ENCODE results near the gene PPP1R3G. TPM values are rescaled to one million over a fixed set of nuclear protein-coding genes. Genes with fewer than 3 reads are reported as not detected.

PPP1R3G gene
- 1 to 10 TPM; 1.0 to 5.5 TPM for total RNA-seq

DNA sequence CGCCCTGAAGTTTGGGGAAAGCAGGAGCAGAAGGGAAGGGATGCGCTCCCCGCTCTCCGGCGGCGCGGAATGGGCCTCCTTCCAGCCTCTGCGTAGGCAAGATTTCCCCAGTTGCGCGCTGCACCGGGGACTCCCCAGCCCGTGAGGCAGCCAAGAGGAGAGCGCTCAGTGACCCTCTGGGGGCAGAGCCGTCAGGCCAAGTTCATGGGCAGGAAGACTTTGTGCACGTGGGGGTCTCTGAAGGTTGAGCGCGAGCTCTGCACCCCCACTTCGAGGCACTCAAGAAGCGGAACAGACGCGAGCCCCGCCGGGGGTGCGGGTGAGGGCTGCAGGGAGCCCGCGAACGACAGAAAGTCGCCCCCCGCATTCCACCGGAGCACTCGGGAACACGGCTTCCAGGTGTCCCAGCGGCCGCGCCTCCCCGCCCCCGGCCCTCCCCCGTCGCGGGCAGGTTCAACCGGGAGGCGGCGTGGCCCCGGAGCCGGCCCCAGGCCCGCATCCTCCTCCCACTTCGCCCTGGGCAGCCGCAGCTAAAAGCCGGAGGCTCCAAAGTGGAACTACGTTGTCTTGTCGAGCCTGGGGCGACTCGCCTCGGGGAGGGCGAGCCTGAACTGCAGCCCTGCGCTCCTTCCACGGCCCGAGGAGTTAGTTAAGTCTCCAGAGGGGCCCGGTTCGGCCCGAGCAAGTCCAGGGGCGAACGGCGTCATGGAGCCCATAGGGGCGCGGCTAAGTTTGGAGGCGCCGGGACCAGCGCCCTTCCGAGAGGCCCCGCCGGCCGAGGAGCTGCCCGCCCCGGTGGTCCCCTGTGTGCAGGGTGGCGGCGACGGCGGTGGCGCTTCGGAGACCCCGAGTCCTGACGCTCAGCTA is at the start of gene PPP1R3G:
TSS of gene PPP1R3G (plus strand) at position 561 of the 867 bp plus-strand sequence. CDS start at position 706, 145 bp downstream.
- no peaks in the 10 kb centered on the region for H3K4me1 ChIP-seq
- intact Hi-C loops (cut with DNase I) = no loop called here
- H3K4me3 ChIP-seq = peak within 1 kb of the TSS; percentile 67
- H3K27ac ChIP-seq = peak within 1 kb of the TSS; percentile 80
- peak; percentile 56 for DNase-seq
- no peaks in the 10 kb centered on the region for H3K27me3 ChIP-seq
- TF ChIP-seq, protein P1, sequence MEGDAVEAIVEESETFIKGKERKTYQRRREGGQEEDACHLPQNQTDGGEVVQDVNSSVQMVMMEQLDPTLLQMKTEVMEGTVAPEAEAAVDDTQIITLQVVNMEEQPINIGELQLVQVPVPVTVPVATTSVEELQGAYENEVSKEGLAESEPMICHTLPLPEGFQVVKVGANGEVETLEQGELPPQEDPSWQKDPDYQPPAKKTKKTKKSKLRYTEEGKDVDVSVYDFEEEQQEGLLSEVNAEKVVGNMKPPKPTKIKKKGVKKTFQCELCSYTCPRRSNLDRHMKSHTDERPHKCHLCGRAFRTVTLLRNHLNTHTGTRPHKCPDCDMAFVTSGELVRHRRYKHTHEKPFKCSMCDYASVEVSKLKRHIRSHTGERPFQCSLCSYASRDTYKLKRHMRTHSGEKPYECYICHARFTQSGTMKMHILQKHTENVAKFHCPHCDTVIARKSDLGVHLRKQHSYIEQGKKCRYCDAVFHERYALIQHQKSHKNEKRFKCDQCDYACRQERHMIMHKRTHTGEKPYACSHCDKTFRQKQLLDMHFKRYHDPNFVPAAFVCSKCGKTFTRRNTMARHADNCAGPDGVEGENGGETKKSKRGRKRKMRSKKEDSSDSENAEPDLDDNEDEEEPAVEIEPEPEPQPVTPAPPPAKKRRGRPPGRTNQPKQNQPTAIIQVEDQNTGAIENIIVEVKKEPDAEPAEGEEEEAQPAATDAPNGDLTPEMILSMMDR (IDR thresholded peaks at IDR 0.05) = no peak
- peak within 1 kb of the TSS; percentile 51 to 66 for H3K9ac ChIP-seq (ENCODE audit: low read depth in 2 of 2, low read length in 2 of 2)
- H3K36me3 ChIP-seq = no peaks in the 10 kb centered on the region
- no peaks in the 10 kb centered on the region for H3K9me3 ChIP-seq

DNA sequence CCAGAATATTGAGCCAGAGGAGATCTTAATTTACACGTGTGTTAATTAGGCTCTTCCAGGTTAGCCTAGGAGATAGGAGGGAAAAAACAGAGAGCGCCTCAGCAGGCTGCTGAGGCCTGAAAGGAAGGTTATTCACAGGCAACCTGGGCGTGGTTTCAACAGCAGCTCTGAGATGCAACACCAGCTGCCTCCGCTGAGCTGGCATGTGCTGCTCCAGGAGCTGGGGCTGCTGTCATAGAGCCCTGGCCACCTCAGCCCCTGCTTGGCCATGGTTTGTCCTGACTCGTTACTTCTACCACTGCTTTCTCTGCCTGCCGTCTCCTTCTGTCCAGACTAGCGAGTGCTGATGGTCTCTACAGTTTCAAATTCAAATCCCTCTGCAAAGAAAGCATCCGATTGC is 48.9 kb upstream of the PPP1R3G start:
- Histone ChIP-seq H3K9ac (ENCODE audit: low read depth in 2 of 2, low read length in 2 of 2) (no peak overlapping the region), H3K27ac (no peak overlapping the region), H3K27me3 (no peaks in the 10 kb centered on the region), H3K9me3 (no peaks in the 10 kb centered on the region), H3K36me3 (no peaks in the 10 kb centered on the region), H3K4me3 (no peak overlapping the region), H3K4me1 (no peaks in the 10 kb centered on the region)
- DNase-seq = peak; percentile 52
- TF ChIP-seq, protein P1 (IDR thresholded peaks at IDR 0.05) = no peak
- intact Hi-C loops (cut with DNase I) = no loop called here

DNA sequence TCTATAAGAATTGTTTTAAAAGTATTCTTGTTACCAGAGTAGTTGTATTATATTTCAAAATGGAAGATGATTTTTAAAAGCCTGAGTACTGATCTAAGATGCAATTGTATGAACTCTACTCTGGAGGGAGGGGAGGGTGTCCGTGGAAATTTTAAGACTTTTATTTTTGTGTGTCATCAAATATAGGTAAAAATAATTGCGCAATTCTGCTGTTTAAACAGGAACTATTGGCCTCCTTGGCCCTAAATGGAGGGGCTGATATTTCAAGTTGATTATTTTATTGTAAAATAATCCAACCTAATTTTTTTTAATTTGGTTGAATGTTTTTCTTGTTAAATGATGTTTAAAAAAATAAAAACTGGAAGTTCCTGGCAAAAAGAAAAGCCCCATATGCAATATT is 43.2 kb upstream of the PPP1R3G start:
- no peaks in the 10 kb centered on the region for H3K27me3 ChIP-seq
- no peaks in the 10 kb centered on the region for H3K9me3 ChIP-seq
- TF ChIP-seq, protein P1 (IDR thresholded peaks at IDR 0.05) = no peak
- DNase-seq = no peak
- no peak overlapping the region for H3K27ac ChIP-seq
- no peak overlapping the region for H3K9ac ChIP-seq (ENCODE audit: low read depth in 2 of 2, low read length in 2 of 2)
- intact Hi-C loops (cut with DNase I) = no loop called here
- no peaks in the 10 kb centered on the region for H3K36me3 ChIP-seq
- no peaks in the 10 kb centered on the region for H3K4me1 ChIP-seq
- H3K4me3 ChIP-seq = no peak overlapping the region

DNA sequence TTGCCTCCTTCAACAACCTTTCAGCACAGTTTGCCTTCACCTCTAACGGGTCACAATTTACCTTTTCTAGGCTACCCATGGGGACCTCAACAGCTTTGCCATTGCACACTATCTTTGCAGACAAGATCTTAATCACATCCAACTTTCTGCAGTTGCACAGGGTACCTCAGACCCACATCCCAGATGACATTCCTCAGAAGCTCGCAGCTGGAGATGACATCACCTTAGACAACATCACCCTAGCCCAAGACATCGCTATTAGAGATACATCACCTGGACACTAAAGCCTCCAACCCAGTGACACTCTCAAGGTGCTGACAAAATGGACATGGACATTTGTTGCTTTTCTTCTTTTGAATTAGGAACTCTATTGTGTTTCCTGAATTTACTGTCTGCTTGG is 42.7 kb upstream of the PPP1R3G start:
- TF ChIP-seq, protein P1 (IDR thresholded peaks at IDR 0.05) = no peak
- Histone ChIP-seq H3K4me3 (no peak overlapping the region), H3K4me1 (no peaks in the 10 kb centered on the region), H3K36me3 (no peaks in the 10 kb centered on the region), H3K9me3 (no peaks in the 10 kb centered on the region), H3K27me3 (no peaks in the 10 kb centered on the region), H3K9ac (ENCODE audit: low read depth in 2 of 2, low read length in 2 of 2) (no peak overlapping the region), H3K27ac (no peak overlapping the region)
- intact Hi-C loops (cut with DNase I) = no loop called here
- DNase-seq = no peak

DNA sequence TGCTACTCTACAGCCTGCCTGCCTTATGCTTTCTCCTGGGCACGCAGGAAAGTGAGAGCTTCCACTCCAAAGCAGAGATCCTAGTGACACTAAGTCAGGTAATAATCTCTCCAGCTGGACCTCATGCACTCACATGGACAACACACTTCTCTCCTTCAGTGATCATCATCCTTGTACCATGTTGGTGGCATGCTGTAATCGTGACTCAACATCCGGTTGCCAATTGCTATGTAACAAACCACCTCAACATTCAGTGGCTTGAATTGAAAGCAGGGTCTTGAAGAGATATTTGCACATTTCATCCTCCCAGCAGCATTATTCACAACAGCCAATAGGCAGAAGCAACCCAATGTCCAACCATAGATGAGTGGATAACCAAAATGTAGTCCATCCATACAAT is 40.3 kb upstream of the PPP1R3G start:
- Histone ChIP-seq H3K9ac (ENCODE audit: low read depth in 2 of 2, low read length in 2 of 2) (no peak overlapping the region), H3K27ac (no peak overlapping the region), H3K36me3 (no peaks in the 10 kb centered on the region), H3K4me3 (no peak overlapping the region), H3K27me3 (no peaks in the 10 kb centered on the region), H3K9me3 (no peaks in the 10 kb centered on the region), H3K4me1 (no peaks in the 10 kb centered on the region)
- intact Hi-C loops (cut with DNase I) = no loop called here
- TF ChIP-seq, protein P1 (IDR thresholded peaks at IDR 0.05) = no peak
- no peak for DNase-seq

Data from colonic mucosa (tissue), 4 donors.